Sigmoid colon (tissue), 4 donors: Measurements from ENCODE around the gene TEX38.

Experiments used
- POLR2A ChIP-seq, 2 donors: fragments of 450-650 bp; IDR thresholded peaks; one replicate each; pipeline ENCODE4 v1.6.1; 2016; ENCODE audit warnings: antibody characterized with exemption in 2 of 2, mild to moderate bottlenecking in 2 of 2, moderate library complexity in 2 of 2
- POLR2AphosphoS5 ChIP-seq, 4 donors: sonication (generic); formaldehyde crosslinking; IDR thresholded peaks; one replicate each; pipeline ENCODE4 v1.6.1; 2017; ENCODE audit warnings: antibody characterized with exemption in 4 of 4

GRCh38 chr1:46652321-46653100, 19.1 kb upstream of the TEX38 start:
- TF ChIP-seq POLR2A (IDR thresholded peaks at IDR 0.05) (no peak), POLR2AphosphoS5 (IDR thresholded peaks at IDR 0.05) (no peak)
